H1 (cell line): ENCODE measurements around the gene SUGP2. TPM values are rescaled to one million over a fixed set of nuclear protein-coding genes. Genes with fewer than 3 reads are reported as not detected.

Source experiments
- CTCF ChIA-PET: fragments of 300-600 bp; sonication (Branson Sonifier 250); formaldehyde crosslinking; loops from one replicate; lab custom pipeline; 2021; ENCODE audit not compliant: partially characterized antibody; lab: Charles Lee
- POLR2A ChIA-PET: fragments of 300-600 bp; sonication (Branson Sonifier 250); formaldehyde crosslinking; loops from one replicate; lab custom pipeline; 2021; ENCODE audit warnings: inconsistent platforms; ENCODE audit not compliant: partially characterized antibody; lab: Charles Lee
- DNase-seq, 2 experiments: peaks; one replicate each; pipeline versions ENCODE4 v3.0.0 to v3.0.0-alpha.2; 2010 to 2022; ENCODE audit warnings: low spot score in 2 of 2, low read depth in 1 of 2, mixed read lengths in 1 of 2
- FAIRE-seq: peaks from 2 replicates; lab custom pipeline; 2011; peaks lifted over from hg19 to GRCh38; lab: Jason Lieb, UNC
- H2AFZ ChIP-seq: 2 replicates; pipeline ENCODE4 v1.8.1; 2012; ENCODE audit warnings: low read length, inconsistent platforms
- H2AK5ac ChIP-seq: 2 replicates; pipeline ENCODE4 v1.6.1; 2013; ENCODE audit warnings: low read depth, low read length
- H2BK120ac ChIP-seq: replicated peaks from 2 replicates; pipeline ENCODE3; 2013; ENCODE audit warnings: low read depth, low read length, inconsistent platforms
- H2BK12ac ChIP-seq: 2 replicates; pipeline ENCODE4 v1.6.1; 2013; ENCODE audit warnings: low read depth, low read length
- H2BK15ac ChIP-seq: 2 replicates; pipeline ENCODE4 v1.6.1; 2013; ENCODE audit warnings: low read length
- H2BK20ac ChIP-seq: 2 replicates; pipeline ENCODE4 v1.6.1; 2013; ENCODE audit warnings: low read length
- H2BK5ac ChIP-seq: 2 replicates; pipeline ENCODE4 v1.6.1; 2013; ENCODE audit warnings: low read depth, low read length
- H3K14ac ChIP-seq: 2 replicates; pipeline ENCODE4 v1.6.1; 2013; ENCODE audit warnings: inconsistent platforms; ENCODE audit not compliant: insufficient read length
- H3K18ac ChIP-seq: 2 replicates; pipeline ENCODE4 v1.6.1; 2013; ENCODE audit warnings: low read length; ENCODE audit errors: extremely low read depth
- H3K23ac ChIP-seq: 2 replicates; pipeline ENCODE4 v1.6.1; 2013; ENCODE audit warnings: inconsistent platforms; ENCODE audit not compliant: insufficient read length
- H3K23me2 ChIP-seq: 2 replicates; pipeline ENCODE4 v1.6.1; 2013; ENCODE audit warnings: low read depth, low read length
- H3K27ac ChIP-seq: 2 replicates; pipeline ENCODE4 v1.6.1; 2011; ENCODE audit warnings: low read depth, low read length, inconsistent platforms
- H3K27me3 ChIP-seq, 4 experiments: replicated peaks in 1 of 4; 1 replicate in 1 of 4; 2 replicates in 3 of 4; pipeline versions ENCODE4 v1.6.1 to v1.8.1; 2011 to 2013; ENCODE audit warnings: low read length in 3 of 4, mild to moderate bottlenecking in 3 of 4, inconsistent platforms in 2 of 4, mixed read lengths in 2 of 4, moderate library complexity in 1 of 4; ENCODE audit not compliant: control insufficient read depth in 3 of 4, insufficient read depth in 3 of 4; ENCODE audit errors: extremely low read depth in 1 of 4
- H3K36me3 ChIP-seq, 4 experiments: 2 replicates each; pipeline versions ENCODE4 v1.6.1 to v1.8.1; 2011 to 2013; ENCODE audit warnings: mild to moderate bottlenecking in 4 of 4, low read length in 3 of 4, moderate library complexity in 2 of 4, control low read depth in 1 of 4, inconsistent platforms in 1 of 4; ENCODE audit not compliant: insufficient read depth in 4 of 4, control insufficient read depth in 2 of 4
- H3K4ac ChIP-seq: replicated peaks from 2 replicates; pipeline ENCODE3; 2013; ENCODE audit warnings: low read length, low read depth, mixed read lengths, inconsistent platforms; ENCODE audit not compliant: insufficient read length
- H3K4me1 ChIP-seq, 4 experiments: replicated peaks in 1 of 4; 1 replicate in 1 of 4; 2 replicates in 3 of 4; pipeline versions ENCODE4 v1.6.1 to v1.8.1; 2011 to 2013; ENCODE audit warnings: low read length in 3 of 4, inconsistent platforms in 2 of 4, mixed read lengths in 1 of 4; ENCODE audit not compliant: insufficient read depth in 4 of 4, control insufficient read depth in 3 of 4
- H3K4me2 ChIP-seq, 2 experiments: 2 replicates each; pipeline versions ENCODE4 v1.6.1 to v1.8.1; 2011 to 2013; ENCODE audit warnings: low read depth in 2 of 2, low read length in 2 of 2, control low read depth in 1 of 2, inconsistent platforms in 1 of 2, mild to moderate bottlenecking in 1 of 2; ENCODE audit not compliant: insufficient read depth in 1 of 2
- H3K4me3 ChIP-seq, 4 experiments: fragments of 200-600, 300-600 bp in 1 of 4; sonication (generic), shearing (Covaris generic), sonication (Bioruptor Twin) in 1 of 4; 2 replicates each; pipeline versions ENCODE4 v1.5.1 to v1.8.1; 2011 to 2016; ENCODE audit warnings: low read length in 4 of 4, low read depth in 3 of 4, control low read depth in 2 of 4, inconsistent platforms in 2 of 4, mild to moderate bottlenecking in 2 of 4, mixed read lengths in 1 of 4, moderate library complexity in 1 of 4; ENCODE audit not compliant: insufficient read depth in 2 of 4; ENCODE audit errors: extremely low read depth in 1 of 4
- H3K56ac ChIP-seq: replicated peaks from 2 replicates; pipeline ENCODE3; 2013; ENCODE audit warnings: low read depth, mild to moderate bottlenecking, mixed read lengths, low read length, inconsistent platforms; ENCODE audit not compliant: insufficient read length
- H3K79me1 ChIP-seq: 2 replicates; pipeline ENCODE4 v1.6.1; 2013; ENCODE audit warnings: low read depth, low read length, control low read depth
- H3K79me2 ChIP-seq, 2 experiments: 2 replicates each; pipeline versions ENCODE4 v1.6.1 to v1.8.1; 2012 to 2013; ENCODE audit warnings: low read length in 2 of 2, mild to moderate bottlenecking in 2 of 2, inconsistent platforms in 1 of 2; ENCODE audit not compliant: insufficient read depth in 2 of 2, control insufficient read depth in 1 of 2
- H3K9ac ChIP-seq, 4 experiments: replicated peaks in 1 of 4; 1 replicate in 1 of 4; 2 replicates in 3 of 4; pipeline versions ENCODE4 v1.6.1 to v1.8.1; 2011 to 2013; ENCODE audit warnings: low read depth in 3 of 4, low read length in 3 of 4, control low read depth in 2 of 4, mild to moderate bottlenecking in 2 of 4, moderate library complexity in 2 of 4, inconsistent platforms in 1 of 4; ENCODE audit errors: extremely low read depth in 1 of 4
- H3K9me3 ChIP-seq, 2 experiments: 2 replicates each; pipeline versions ENCODE4 v1.6.1 to v1.8.1; 2012 to 2013; ENCODE audit warnings: mild to moderate bottlenecking in 2 of 2, moderate library complexity in 2 of 2, control low read depth in 1 of 2, inconsistent platforms in 1 of 2, low read depth in 1 of 2, low read length in 1 of 2, mixed read lengths in 1 of 2; ENCODE audit not compliant: insufficient read depth in 2 of 2
- H4K20me1 ChIP-seq, 2 experiments: replicated peaks in 1 of 2; 2 replicates each; pipeline versions ENCODE3 to v1.8.1; 2011 to 2013; ENCODE audit warnings: inconsistent platforms in 2 of 2, low read length in 2 of 2, mild to moderate bottlenecking in 1 of 2; ENCODE audit not compliant: insufficient read depth in 2 of 2, control insufficient read depth in 1 of 2
- H4K5ac ChIP-seq: 2 replicates; pipeline ENCODE4 v1.6.1; 2013; ENCODE audit warnings: low read length, low read depth, mixed read lengths, inconsistent platforms; ENCODE audit not compliant: insufficient read length
- H4K8ac ChIP-seq: 2 replicates; pipeline ENCODE4 v1.8.0; 2013; ENCODE audit warnings: mild to moderate bottlenecking, moderate library complexity, low read length, inconsistent platforms; ENCODE audit not compliant: insufficient read depth; ENCODE audit errors: extremely low read depth
- H4K91ac ChIP-seq: replicated peaks from 2 replicates; pipeline ENCODE3; 2013; ENCODE audit warnings: low read length, mixed read lengths, inconsistent platforms; ENCODE audit not compliant: insufficient read length
- CTCF ChIP-seq, 3 experiments: IDR thresholded peaks; 1 replicate in 2 of 3; 2 replicates in 1 of 3; pipeline versions ENCODE4 v1.5.1 to v1.6.1; 2011; ENCODE audit warnings: low read length in 3 of 3, mild to moderate bottlenecking in 3 of 3, inconsistent platforms in 2 of 3, low read depth in 1 of 3, moderate library complexity in 1 of 3; ENCODE audit not compliant: insufficient read depth in 1 of 3; ENCODE audit errors: control extremely low read depth in 1 of 3
- E2F6 ChIP-seq: IDR thresholded peaks from 2 replicates; pipeline ENCODE4 v1.6.1; 2012; ENCODE audit warnings: inconsistent platforms
- GTF2F1 ChIP-seq: IDR thresholded peaks from 2 replicates; pipeline ENCODE4 v1.6.1; 2012; ENCODE audit warnings: low read depth, low read length, improper control_type of control experiment, borderline replicate concordance
- KDM1A ChIP-seq: fragments of 200-600, 300-600 bp; sonication (generic); IDR thresholded peaks from 2 replicates; pipeline ENCODE4 v1.7.1; 2016; ENCODE audit warnings: mild to moderate bottlenecking, low read length, borderline replicate concordance
- KDM4A ChIP-seq: IDR thresholded peaks from one replicate; pipeline ENCODE4 v1.7.1; 2012; ENCODE audit warnings: low read depth, mild to moderate bottlenecking, moderate library complexity, low read length, inconsistent platforms; ENCODE audit not compliant: severe bottlenecking
- POLR2AphosphoS5 ChIP-seq: IDR thresholded peaks from 2 replicates; pipeline ENCODE4 v1.6.1; 2011; ENCODE audit warnings: low read depth, low read length
- SRF ChIP-seq: IDR thresholded peaks from 2 replicates; pipeline ENCODE4 v1.6.1; 2011; ENCODE audit warnings: mild to moderate bottlenecking, low read depth, low read length, moderate library complexity
- TEAD4 ChIP-seq: IDR thresholded peaks from 2 replicates; pipeline ENCODE4 v1.6.1; 2012; ENCODE audit warnings: low read depth, low read length, inconsistent platforms, mixed read lengths
- YY1 ChIP-seq: IDR thresholded peaks from 2 replicates; pipeline ENCODE4 v1.6.1; 2011; ENCODE audit warnings: low read depth, mild to moderate bottlenecking, low read length
- WGBS, 2 experiments: shearing (Covaris generic) in 1 of 2; methylation state at CpG; one replicate each; pipeline versions ENCODE4 v1.1.6 to v1.1.7; 2013 to 2015; ENCODE audit warnings: low lambda C conversion rate in 2 of 2, mixed read lengths in 2 of 2, inconsistent platforms in 1 of 2, low coverage in 1 of 2, missing lambda C conversion rate in 1 of 2; ENCODE audit not compliant: insufficient replicate concordance in 2 of 2, insufficient coverage in 1 of 2, insufficient read length in 1 of 2; ENCODE audit errors: extremely low coverage in 1 of 2, missing lambda C conversion rate in 1 of 2; 5-methylcytosine and 5-hydroxymethylcytosine counted together
- polyA plus RNA-seq, 7 experiments: library from polyadenylated mRNA; depleted of rRNA in 3 of 7; stranded (reverse) in 5 of 7; unstranded in 2 of 7; fragments of >200 nt in 5 of 7; fragments of 200-250 nt in 2 of 7; gene quantifications; 1 replicate in 5 of 7; 2 replicates in 1 of 7; 4 replicates in 1 of 7; pipeline versions ENCODE4 v1.2.1 to v1.2.3, GENCODE V29; 2011 to 2013; ENCODE audit warnings: missing spikeins in 2 of 7, mixed read lengths in 2 of 7
- total RNA-seq: library from RNA; stranded (reverse); fragmentation: NEBNext Ultra II Directional; extraction: Animal tissue kit (Norgen Biotek cat#: 25700); gene quantifications from 2 replicates; pipeline ENCODE4 v1.2.1, GENCODE V29; 2021

The SUGP2 gene
- total and polyA plus RNA-seq, 2 of the 8 experiments (the other 6 are each of a cell fraction or from before 2014, with no cell fraction given): 57.7 to 114 TPM

- Histone ChIP-seq H3K4ac (no peak overlapping the region), H3K4me1 (peaks cover 0 to 7% (median 3%) of the 10 kb centered on the region in 4 experiments; a peak in 5 of 7 replicates), H4K5ac (no peak overlapping the region), H3K36me3 (peaks cover 17 to 48% (median 28%) of the 10 kb centered on the region in 4 experiments), H3K14ac (no peak overlapping the region), H2BK12ac (no peak overlapping the region), H3K56ac (no peak overlapping the region), H3K23me2 (no peaks in the 10 kb centered on the region), H3K9ac (no peak overlapping the region), H2BK20ac (no peak overlapping the region), H3K4me3 (no peak overlapping the region), H2BK15ac (no peak overlapping the region), H3K18ac (no peak overlapping the region), H3K27ac (no peak overlapping the region), H4K8ac (no peak overlapping the region), H2BK5ac (no peak overlapping the region), H2AK5ac (no peak overlapping the region), H2AFZ (no peak overlapping the region), H3K9me3 (no peaks in the 10 kb centered on the region), H3K4me2 (no peak overlapping the region), H3K27me3 (no peaks in the 10 kb centered on the region), H3K79me1 (0 out of 2 replicates have a peak, but pooled peaks cover 3% of the 10 kb centered on the region), H4K91ac (no peak overlapping the region), H3K79me2 (no peaks in the 10 kb centered on the region), H4K20me1 (peaks cover 11 to 20% of the 10 kb centered on the region in 2 experiments), H2BK120ac (no peak overlapping the region), H3K23ac (no peak overlapping the region)
- DNase-seq (no peak), FAIRE-seq (no peak)
- 92% methylated on average over 14 of the region's 14 CpGs; no CpG with 5 or more reads in 1 of the 2 experiments for WGBS, 2 experiments
- CTCF ChIA-PET: interaction anchor here (1.0 to 3.8 kb wide), 7 partner anchors 10 to 89 kb away, joined by 3 to 19 read pairs (median 5); no protein-coding TSS in a partner anchor
- POLR2A ChIA-PET: interaction anchor here (0.7 to 2.0 kb wide), 5 partner anchors 9 to 60 kb away, joined by 3 to 7 read pairs (median 4); no protein-coding TSS in a partner anchor
- TF ChIP-seq SRF (no peak), GTF2F1 (no peak), YY1 (no peak), TEAD4 (no peak), POLR2AphosphoS5 (no peak), KDM4A (no peak), CTCF (IDR thresholded peaks at IDR 0.05; ENCODE audit: control extremely low read depth in 1 of 3, insufficient read depth in 1 of 3, low read depth in 1 of 3, low read length in 3 of 3) (no peak), KDM1A (no peak), E2F6 (no peak)
These were observed 34.1 kb downstream of the SUGP2 start for GRCh38 chr19:18999016-18999758.
